Subcutaneous adipose tissue (tissue), 4 donors: Measurements from ENCODE around the gene UBE2L3. TPM values are rescaled to one million over a fixed set of nuclear protein-coding genes. Genes with fewer than 3 reads are reported as not detected.

ENCODE experiments used
- total RNA-seq, 4 donors: library from RNA; depleted of rRNA; stranded (reverse); fragments of >200 nt; gene quantifications; one replicate each; pipeline ENCODE4 v1.1.0, GENCODE V29; 2016
- TF ChIP-seq, protein P1 (sequence below): fragments of 450-650 bp; IDR thresholded peaks from one replicate; pipeline ENCODE4 v1.5.1; 2016; ENCODE audit warnings: low read depth, mild to moderate bottlenecking, control low read depth, antibody characterized with exemption, moderate library complexity

Gene UBE2L3
- total RNA-seq, 4 donors from 2014 or later: 28.4 to 58.7 (median 31.9) TPM

DNA sequence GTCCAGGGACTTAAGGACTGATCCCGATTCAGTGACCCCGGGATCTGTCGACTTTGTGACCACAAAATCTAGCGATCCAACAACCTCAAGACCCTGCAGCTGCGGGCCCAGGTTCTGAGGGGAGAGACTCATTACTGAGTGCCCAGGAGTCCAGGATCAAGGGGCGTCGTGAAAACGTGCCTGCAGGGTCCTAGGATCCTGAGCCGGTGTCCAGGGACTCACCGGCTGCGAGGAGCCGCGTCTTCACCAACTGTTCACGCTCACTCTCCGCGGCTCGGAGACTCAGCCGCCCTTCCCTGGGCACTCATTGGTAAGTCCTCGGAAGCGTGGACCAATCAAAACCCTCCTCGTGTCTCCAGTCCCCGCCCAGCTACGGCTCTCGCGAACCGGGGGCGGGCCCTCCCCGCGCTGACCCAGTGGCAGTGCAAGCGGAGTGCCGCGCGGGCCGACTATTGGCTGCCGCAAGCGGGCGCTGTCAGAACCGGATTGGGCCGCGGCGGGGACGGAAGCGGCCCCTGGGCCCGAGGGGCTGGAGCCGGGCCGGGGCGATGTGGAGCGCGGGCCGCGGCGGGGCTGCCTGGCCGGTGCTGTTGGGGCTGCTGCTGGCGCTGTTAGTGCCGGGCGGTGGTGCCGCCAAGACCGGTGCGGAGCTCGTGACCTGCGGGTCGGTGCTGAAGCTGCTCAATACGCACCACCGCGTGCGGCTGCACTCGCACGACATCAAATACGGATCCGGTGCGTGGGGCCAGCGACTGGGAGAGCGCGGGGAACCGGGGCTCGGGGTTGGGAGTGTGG is 74.5 kb downstream of the UBE2L3 start, which contains the start of gene SDF2L1:
TSS of gene SDF2L1 (plus strand) at position 514 of the 795 bp plus-strand sequence. CDS start at position 549, 35 bp downstream.
- TF ChIP-seq, protein P1, sequence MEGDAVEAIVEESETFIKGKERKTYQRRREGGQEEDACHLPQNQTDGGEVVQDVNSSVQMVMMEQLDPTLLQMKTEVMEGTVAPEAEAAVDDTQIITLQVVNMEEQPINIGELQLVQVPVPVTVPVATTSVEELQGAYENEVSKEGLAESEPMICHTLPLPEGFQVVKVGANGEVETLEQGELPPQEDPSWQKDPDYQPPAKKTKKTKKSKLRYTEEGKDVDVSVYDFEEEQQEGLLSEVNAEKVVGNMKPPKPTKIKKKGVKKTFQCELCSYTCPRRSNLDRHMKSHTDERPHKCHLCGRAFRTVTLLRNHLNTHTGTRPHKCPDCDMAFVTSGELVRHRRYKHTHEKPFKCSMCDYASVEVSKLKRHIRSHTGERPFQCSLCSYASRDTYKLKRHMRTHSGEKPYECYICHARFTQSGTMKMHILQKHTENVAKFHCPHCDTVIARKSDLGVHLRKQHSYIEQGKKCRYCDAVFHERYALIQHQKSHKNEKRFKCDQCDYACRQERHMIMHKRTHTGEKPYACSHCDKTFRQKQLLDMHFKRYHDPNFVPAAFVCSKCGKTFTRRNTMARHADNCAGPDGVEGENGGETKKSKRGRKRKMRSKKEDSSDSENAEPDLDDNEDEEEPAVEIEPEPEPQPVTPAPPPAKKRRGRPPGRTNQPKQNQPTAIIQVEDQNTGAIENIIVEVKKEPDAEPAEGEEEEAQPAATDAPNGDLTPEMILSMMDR: no peak

- TF ChIP-seq, protein P1: no peak
Observed at GRCh38 chr22:21642584-21643448, 75.3 kb downstream of the UBE2L3 start.

GRCh38 chr22:21643533-21644357 is 76.2 kb downstream of the UBE2L3 start:
- TF ChIP-seq, protein P1: no peak

DNA sequence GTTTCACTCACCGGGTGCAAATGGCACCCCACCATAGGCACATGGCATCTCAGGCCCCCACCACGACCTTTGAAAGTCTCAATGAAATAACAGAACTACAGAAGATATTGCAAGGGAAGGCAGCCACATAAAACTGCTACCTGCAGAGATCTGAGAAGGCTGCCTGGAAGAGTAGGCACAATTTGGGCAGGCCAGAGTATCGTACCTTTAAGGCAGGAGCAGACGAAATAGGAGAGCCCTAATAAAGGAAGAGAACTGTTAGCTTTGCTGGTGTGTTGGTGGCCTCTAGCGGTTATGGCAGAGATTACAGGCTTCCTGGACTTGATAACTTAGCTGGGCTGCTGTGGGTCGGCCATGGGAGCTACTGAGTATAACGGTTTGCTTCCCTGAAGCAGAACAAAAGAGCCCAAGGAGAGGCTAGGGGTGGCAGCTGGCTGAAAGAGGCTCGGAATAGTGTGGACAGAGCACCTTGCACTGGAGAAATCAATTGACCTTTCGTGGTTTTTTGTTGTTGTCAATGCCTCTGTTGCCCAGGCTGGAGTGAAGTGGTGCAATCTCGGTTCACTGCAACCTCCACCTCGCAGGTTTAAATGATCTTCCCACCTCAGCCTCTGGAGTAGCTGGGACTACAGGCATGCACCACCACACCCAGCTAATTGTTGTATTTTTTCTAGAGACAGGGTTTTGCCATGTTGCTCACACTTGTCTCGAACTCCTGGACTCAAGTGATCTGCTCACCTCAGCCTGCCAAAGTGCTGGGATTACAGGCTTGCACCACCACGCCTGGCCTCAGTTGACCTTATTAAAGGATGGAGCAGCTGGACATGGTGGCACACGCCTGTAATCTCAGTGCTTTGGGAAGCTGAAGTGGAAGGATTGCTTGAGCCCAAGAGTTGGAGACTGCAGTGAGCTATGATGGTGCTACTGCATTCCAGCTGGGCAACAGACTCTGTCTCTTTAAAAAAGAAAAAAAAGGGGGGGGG is 79.4 kb downstream of the UBE2L3 start:
- TF ChIP-seq, protein P1: no peak

- TF ChIP-seq, protein P1: no peak
Observed at GRCh38 chr22:21650280-21650679, 82.8 kb downstream of the UBE2L3 start.

- TF ChIP-seq, protein P1: no peak
Observed at GRCh38 chr22:21650823-21651520, 83.5 kb downstream of the UBE2L3 start.
